Measurements from ENCODE around the gene HNRNPC. TPM values are rescaled to one million over a fixed set of nuclear protein-coding genes. Genes with fewer than 3 reads are reported as not detected.

HNRNPC gene
- total and polyA plus RNA-seq, 2 donors (not counting 1 experiment from before 2014, with no cell fraction given): 543 to 885 TPM

- Histone ChIP-seq H2AFZ (ENCODE audit: low read length) (no peak overlapping the region), H3K4me2 (ENCODE audit: extremely low read depth, insufficient read depth, low read length) (no peak overlapping the region), H3K79me2 (ENCODE audit: control insufficient read depth, insufficient read depth, low read length) (no peaks in the 10 kb centered on the region)
Observed at GRCh38 chr14:21182166-21182565, 87.1 kb downstream of the HNRNPC start.

GRCh38 chr14:21171128-21171527 is 98.1 kb downstream of the HNRNPC start:
- no peak overlapping the region for H3K4me2 ChIP-seq (ENCODE audit: extremely low read depth, insufficient read depth, low read length)
- H3K4me3 ChIP-seq (replicated peaks in 1 of 4; ENCODE audit: control extremely low read depth in 1 of 4, insufficient read depth in 1 of 4, low read depth in 3 of 4, low read length in 4 of 4): no peak overlapping the region
- H4K20me1 ChIP-seq (ENCODE audit: control insufficient read depth, extremely low read depth, insufficient read depth, low read length): no peaks in the 10 kb centered on the region
- no peaks in the 10 kb centered on the region for H3K4me1 ChIP-seq (ENCODE audit: control insufficient read depth, extremely low read depth, insufficient read depth, low read length)
- no peaks in the 10 kb centered on the region for H3K9me3 ChIP-seq (ENCODE audit: control insufficient read depth, insufficient read depth, low read depth, low read length)
- H3K79me2 ChIP-seq (ENCODE audit: control insufficient read depth, insufficient read depth, low read length): no peaks in the 10 kb centered on the region
- DNase-seq (ENCODE audit: low read depth in 2 of 2): no peak
- H3K27me3 ChIP-seq (ENCODE audit: control insufficient read depth, insufficient read depth, low read length): no peaks in the 10 kb centered on the region
- H2AFZ ChIP-seq (ENCODE audit: low read length): no peak overlapping the region
- TF ChIP-seq EZH2 (IDR thresholded peaks at IDR 0.05; ENCODE audit: low read length, missing control alignments) (no peak), CTCF (conservative IDR thresholded peaks at IDR 0.05 in 1 of 2, IDR thresholded peaks at IDR 0.05 in 1 of 2; ENCODE audit: low read depth in 1 of 2, low read length in 2 of 2) (no peak)
- no peak overlapping the region for H3K27ac ChIP-seq (ENCODE audit: insufficient read depth, low read length)
- no peak overlapping the region for H3K9ac ChIP-seq (ENCODE audit: insufficient read depth, low read length)
- H3K36me3 ChIP-seq (ENCODE audit: control insufficient read depth, insufficient read depth, low read length): no peaks in the 10 kb centered on the region

More at GRCh38 chr14:21182166-21182565, 87.1 kb downstream of the HNRNPC start:
- no peak overlapping the region for H3K4me3 ChIP-seq (replicated peaks in 1 of 4; ENCODE audit: control extremely low read depth in 1 of 4, insufficient read depth in 1 of 4, low read depth in 3 of 4, low read length in 4 of 4)
- no peaks in the 10 kb centered on the region for H3K27me3 ChIP-seq (ENCODE audit: control insufficient read depth, insufficient read depth, low read length)
- no peak overlapping the region for H3K9ac ChIP-seq (ENCODE audit: insufficient read depth, low read length)
- H3K9me3 ChIP-seq (ENCODE audit: control insufficient read depth, insufficient read depth, low read depth, low read length): no peaks in the 10 kb centered on the region
- no peaks in the 10 kb centered on the region for H3K4me1 ChIP-seq (ENCODE audit: control insufficient read depth, extremely low read depth, insufficient read depth, low read length)
- no peak for DNase-seq (ENCODE audit: low read depth in 2 of 2)
- no peak overlapping the region for H3K27ac ChIP-seq (ENCODE audit: insufficient read depth, low read length)
- no peak for TF ChIP-seq EZH2 (IDR thresholded peaks at IDR 0.05; ENCODE audit: low read length, missing control alignments)
- no peak for TF ChIP-seq CTCF (conservative IDR thresholded peaks at IDR 0.05 in 1 of 2, IDR thresholded peaks at IDR 0.05 in 1 of 2; ENCODE audit: low read depth in 1 of 2, low read length in 2 of 2)
- H3K36me3 ChIP-seq (ENCODE audit: control insufficient read depth, insufficient read depth, low read length): no peaks in the 10 kb centered on the region
- no peaks in the 10 kb centered on the region for H4K20me1 ChIP-seq (ENCODE audit: control insufficient read depth, extremely low read depth, insufficient read depth, low read length)

- Histone ChIP-seq H3K4me1 (ENCODE audit: control insufficient read depth, extremely low read depth, insufficient read depth, low read length) (no peaks in the 10 kb centered on the region), H3K9me3 (ENCODE audit: control insufficient read depth, insufficient read depth, low read depth, low read length) (no peaks in the 10 kb centered on the region), H3K27me3 (ENCODE audit: control insufficient read depth, insufficient read depth, low read length) (no peaks in the 10 kb centered on the region), H3K9ac (ENCODE audit: insufficient read depth, low read length) (no peak overlapping the region), H3K4me2 (ENCODE audit: extremely low read depth, insufficient read depth, low read length) (no peak overlapping the region), H3K4me3 (replicated peaks in 1 of 4; ENCODE audit: control extremely low read depth in 1 of 4, insufficient read depth in 1 of 4, low read depth in 3 of 4, low read length in 4 of 4) (no peak overlapping the region), H4K20me1 (ENCODE audit: control insufficient read depth, extremely low read depth, insufficient read depth, low read length) (no peaks in the 10 kb centered on the region), H3K36me3 (ENCODE audit: control insufficient read depth, insufficient read depth, low read length) (no peaks in the 10 kb centered on the region), H2AFZ (ENCODE audit: low read length) (no peak overlapping the region), H3K27ac (ENCODE audit: insufficient read depth, low read length) (no peak overlapping the region), H3K79me2 (ENCODE audit: control insufficient read depth, insufficient read depth, low read length) (no peaks in the 10 kb centered on the region)
- DNase-seq (ENCODE audit: low read depth in 2 of 2): no peak
- TF ChIP-seq EZH2 (IDR thresholded peaks at IDR 0.05; ENCODE audit: low read length, missing control alignments) (no peak), CTCF (conservative IDR thresholded peaks at IDR 0.05 in 1 of 2, IDR thresholded peaks at IDR 0.05 in 1 of 2; ENCODE audit: low read depth in 1 of 2, low read length in 2 of 2) (no peak)
Observed at GRCh38 chr14:21169573-21169972, 99.7 kb downstream of the HNRNPC start.

All from fibroblast of lung (primary cell).